Natural killer cell (primary cell): ENCODE measurements around the gene CHFR. TPM values are rescaled to one million over a fixed set of nuclear protein-coding genes. Genes with fewer than 3 reads are reported as not detected.
"Not testable (repeated sequence)": the region's sequence is repeated elsewhere in the genome, so short reads cannot be mapped to it uniquely, and the experiment has no call there.

Experiments
- ATAC-seq, 3 donors: fragments of 150-1000 bp in 2 of 3; fragments of 200-7000 bp in 1 of 3; cut with Tn5 transposase; 1 replicate in 1 of 3; 2 replicates in 2 of 3; pipeline ENCODE4 v1.10.0; 2021; ENCODE audit warnings: mild to moderate bottlenecking in 2 of 3, moderate library complexity in 2 of 3
- DNase-seq, 2 donors: peaks; one replicate each; pipeline versions ENCODE4 v3.0.0 to v3.0.0-alpha.2; 2013 to 2021; ENCODE audit warnings: mixed read lengths in 1 of 2
- H3K27ac ChIP-seq: one replicate; pipeline ENCODE4 v1.5.1; 2013; ENCODE audit warnings: mild to moderate bottlenecking, low read length
- H3K27me3 ChIP-seq: one replicate; pipeline ENCODE4 v1.6.1; 2013; ENCODE audit warnings: low read length; ENCODE audit not compliant: control insufficient read depth, insufficient read depth
- H3K36me3 ChIP-seq: one replicate; pipeline ENCODE4 v1.6.1; 2013; ENCODE audit warnings: low read length; ENCODE audit not compliant: control insufficient read depth, insufficient read depth
- H3K4me1 ChIP-seq: one replicate; pipeline ENCODE4 v1.6.1; 2013; ENCODE audit warnings: low read length; ENCODE audit not compliant: control insufficient read depth, insufficient read depth
- H3K4me3 ChIP-seq: one replicate; pipeline ENCODE4 v1.5.1; 2013; ENCODE audit warnings: low read length
- H3K9me3 ChIP-seq: one replicate; pipeline ENCODE4 v1.6.1; 2013; ENCODE audit warnings: low read length; ENCODE audit not compliant: control insufficient read depth, insufficient read depth
- H3K27ac Mint-ChIP-seq, 2 donors: one replicate each; pipeline ENCODE4 v1.8.0; 2022; ENCODE audit warnings: mild to moderate bottlenecking in 2 of 2, mixed read lengths in 2 of 2, moderate library complexity in 1 of 2
- H3K27me3 Mint-ChIP-seq, 2 donors: one replicate each; pipeline ENCODE4 v1.8.0; 2022; ENCODE audit warnings: low read depth in 2 of 2, mixed read lengths in 2 of 2
- H3K36me3 Mint-ChIP-seq: one replicate; pipeline ENCODE4 v1.8.0; 2022; ENCODE audit warnings: mixed read lengths
- H3K4me1 Mint-ChIP-seq, 2 donors: one replicate each; pipeline ENCODE4 v1.8.0; 2022; ENCODE audit warnings: mixed read lengths in 2 of 2
- H3K4me3 Mint-ChIP-seq: one replicate; pipeline ENCODE4 v1.8.0; 2022; ENCODE audit warnings: mild to moderate bottlenecking, moderate library complexity, mixed read lengths
- H3K9me3 Mint-ChIP-seq, 2 donors: one replicate each; pipeline ENCODE4 v1.8.0; 2022; ENCODE audit warnings: mixed read lengths in 2 of 2
- WGBS: methylation state at CpG from one replicate; pipeline ENCODE4 v1.1.7; 2013; ENCODE audit warnings: missing lambda C conversion rate; ENCODE audit not compliant: insufficient coverage; 5-methylcytosine and 5-hydroxymethylcytosine counted together
- intact Hi-C: fragments of 100-400 bp; cut with micrococcal nuclease; formaldehyde crosslinking; loops from one replicate; pipeline ENCODE4 v1.14.2; 2022
- total RNA-seq, 4 donors: library from RNA; stranded (reverse); fragments of 120-200 nt in 1 of 4; gene quantifications; one replicate each; pipeline versions ENCODE4 v1.2.3 to v1.2.4, GENCODE V29; 2013 to 2022
- TF ChIP-seq, protein P1 (sequence below): fragments of 200-600 bp; IDR thresholded peaks from one replicate; pipeline ENCODE4 v1.8.0; 2022; ENCODE audit warnings: antibody characterized with exemption

The CHFR gene
- total RNA-seq, 3 donors from 2014 or later (not counting 1 experiment from before 2014, with no cell fraction given): 161 to 170 (median 168) TPM

DNA sequence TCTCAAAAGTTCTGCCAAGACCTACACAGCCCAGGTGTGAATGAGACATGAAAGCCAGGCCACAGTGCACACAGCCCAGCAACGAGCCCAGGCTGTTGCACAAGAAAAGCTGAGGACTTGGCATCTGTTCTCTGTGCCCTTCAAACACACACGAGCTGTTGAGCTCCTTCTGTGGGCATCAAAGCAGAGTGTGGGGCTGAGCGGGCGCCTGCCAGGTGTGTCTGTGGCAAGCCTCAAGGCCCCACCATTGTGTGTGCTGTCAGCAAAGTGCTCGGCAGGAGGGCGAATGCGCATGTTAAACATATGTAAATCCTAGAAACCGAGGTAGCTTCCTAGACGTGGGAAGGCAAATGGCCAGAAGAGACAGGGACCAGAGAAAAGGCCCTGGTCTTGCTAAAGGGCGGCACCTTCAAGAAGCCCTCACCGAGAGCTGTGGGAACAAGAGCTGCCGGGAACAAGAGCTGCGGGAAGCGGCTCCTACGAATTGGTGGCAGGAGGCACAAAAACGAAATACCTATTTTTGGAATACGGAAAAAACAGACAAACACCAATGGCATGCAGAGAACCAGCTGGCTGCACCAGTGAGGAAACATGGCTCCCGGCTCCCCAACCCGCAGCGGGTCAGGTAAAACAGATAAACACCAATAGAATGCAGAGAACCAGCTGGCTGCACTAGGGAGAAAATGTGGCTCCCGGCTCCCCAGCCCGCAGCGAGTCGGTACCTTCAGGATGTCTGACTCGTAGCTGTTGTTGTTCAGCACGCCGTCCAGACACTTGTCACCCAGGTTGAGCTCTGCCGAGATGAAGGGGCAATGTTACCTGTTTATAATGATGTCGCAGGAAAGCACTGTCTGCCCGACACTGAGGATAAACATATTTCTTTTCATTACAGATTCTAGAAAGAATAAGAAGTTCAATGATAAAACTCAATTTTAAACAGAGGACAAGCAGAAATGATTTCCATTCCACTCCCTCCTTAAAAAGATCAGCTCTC, 39.7 kb downstream of the CHFR start:
- WGBS: 92% methylated on average over 30 of the region's 30 CpGs
- H3K36me3 ChIP-seq: peaks cover 64% of the 10 kb centered on the region
- DNase-seq: peak in 1 of 2 donors; percentile 51

DNA sequence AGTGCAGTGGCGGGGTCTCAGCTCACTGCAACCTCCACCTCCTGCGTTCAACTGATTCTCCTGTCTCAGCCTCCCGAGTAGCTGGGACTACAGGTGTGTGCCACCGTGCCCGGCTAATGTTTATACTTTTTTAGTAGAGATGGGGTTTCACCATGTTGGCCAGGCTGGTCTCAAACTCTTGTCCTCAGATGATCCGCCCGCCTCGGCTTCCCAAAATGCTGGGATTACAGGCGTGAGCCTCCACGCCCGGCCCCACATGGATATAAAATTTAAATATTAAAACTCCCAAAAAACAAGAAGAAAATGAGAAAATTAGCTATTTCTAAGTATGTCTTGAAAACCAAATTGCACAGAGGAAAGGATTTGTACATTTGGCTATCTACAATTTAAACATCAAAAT, 42.7 kb downstream of the CHFR start:
- ATAC-seq, H3K4me1 ChIP-seq, H3K4me3 Mint-ChIP-seq, H3K27me3 ChIP-seq, DNase-seq, intact Hi-C loops, H3K27ac Mint-ChIP-seq, H3K9me3 ChIP-seq, H3K27ac ChIP-seq, H3K9me3 Mint-ChIP-seq, H3K4me3 ChIP-seq, H3K4me1 Mint-ChIP-seq, H3K27me3 Mint-ChIP-seq: not testable (repeated sequence)
- H3K36me3 Mint-ChIP-seq: peaks cover 14% of the 10 kb centered on the region
- WGBS: 96% methylated on average over 8 of the region's 11 CpGs
- peaks cover 66% of the 10 kb centered on the region for H3K36me3 ChIP-seq

More for the DNA sequence above, 39.7 kb downstream of the CHFR start:
- no peaks in the 10 kb centered on the region for H3K9me3 ChIP-seq
- peaks cover 3% of the 10 kb centered on the region for H3K36me3 Mint-ChIP-seq
- no peaks in the 10 kb centered on the region for H3K4me1 ChIP-seq
- no peak for ATAC-seq
- H3K4me1 Mint-ChIP-seq: no peaks in the 10 kb centered on the region
- H3K4me3 Mint-ChIP-seq: no peak overlapping the region
- H3K27me3 Mint-ChIP-seq: no peaks in the 10 kb centered on the region
- no peaks in the 10 kb centered on the region for H3K27me3 ChIP-seq
- H3K9me3 Mint-ChIP-seq: no peaks in the 10 kb centered on the region
- no peak overlapping the region for H3K27ac ChIP-seq
- intact Hi-C loops: no loop called here
- TF ChIP-seq, protein P1, sequence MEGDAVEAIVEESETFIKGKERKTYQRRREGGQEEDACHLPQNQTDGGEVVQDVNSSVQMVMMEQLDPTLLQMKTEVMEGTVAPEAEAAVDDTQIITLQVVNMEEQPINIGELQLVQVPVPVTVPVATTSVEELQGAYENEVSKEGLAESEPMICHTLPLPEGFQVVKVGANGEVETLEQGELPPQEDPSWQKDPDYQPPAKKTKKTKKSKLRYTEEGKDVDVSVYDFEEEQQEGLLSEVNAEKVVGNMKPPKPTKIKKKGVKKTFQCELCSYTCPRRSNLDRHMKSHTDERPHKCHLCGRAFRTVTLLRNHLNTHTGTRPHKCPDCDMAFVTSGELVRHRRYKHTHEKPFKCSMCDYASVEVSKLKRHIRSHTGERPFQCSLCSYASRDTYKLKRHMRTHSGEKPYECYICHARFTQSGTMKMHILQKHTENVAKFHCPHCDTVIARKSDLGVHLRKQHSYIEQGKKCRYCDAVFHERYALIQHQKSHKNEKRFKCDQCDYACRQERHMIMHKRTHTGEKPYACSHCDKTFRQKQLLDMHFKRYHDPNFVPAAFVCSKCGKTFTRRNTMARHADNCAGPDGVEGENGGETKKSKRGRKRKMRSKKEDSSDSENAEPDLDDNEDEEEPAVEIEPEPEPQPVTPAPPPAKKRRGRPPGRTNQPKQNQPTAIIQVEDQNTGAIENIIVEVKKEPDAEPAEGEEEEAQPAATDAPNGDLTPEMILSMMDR: no peak
- H3K4me3 ChIP-seq: no peak overlapping the region
- H3K27ac Mint-ChIP-seq: no peak overlapping the region

DNA sequence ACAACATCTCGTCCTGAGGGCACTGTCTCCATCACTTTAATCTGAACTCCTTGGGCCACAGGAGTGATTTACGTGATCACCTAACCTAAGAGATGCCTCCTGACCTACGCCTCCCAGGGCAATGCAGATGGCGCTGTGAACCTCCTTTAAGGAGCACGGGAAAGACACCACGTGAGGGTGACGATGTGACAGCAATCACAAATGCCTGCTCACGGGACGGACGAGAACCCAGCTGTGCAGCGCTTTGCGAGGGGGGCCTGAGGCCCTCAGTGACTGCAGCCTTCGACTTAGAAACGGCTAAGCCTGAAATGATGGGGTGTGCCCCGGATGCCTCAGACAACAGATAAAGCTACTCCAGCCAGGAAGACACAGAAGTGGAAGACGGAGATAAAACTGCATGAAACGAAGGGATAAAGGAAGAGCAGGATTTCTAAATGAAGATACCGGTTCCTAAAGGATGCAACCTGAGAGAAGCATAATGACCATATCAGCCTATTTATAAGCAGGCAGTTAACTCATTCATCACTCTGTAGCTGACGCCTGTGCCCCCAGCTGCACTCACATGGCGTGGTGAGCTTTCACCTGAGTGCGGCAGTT, 44.9 kb downstream of the CHFR start:
- peaks cover 56% of the 10 kb centered on the region for H3K36me3 ChIP-seq
- no peak overlapping the region for H3K4me3 ChIP-seq
- 96% methylated on average over 21 of the region's 21 CpGs for WGBS
- Mint-ChIP-seq H3K4me1 (peaks cover 0 to 5% of the 10 kb centered on the region in 2 donors), H3K27me3 (no peaks in the 10 kb centered on the region), H3K4me3 (no peak overlapping the region), H3K27ac (no peak overlapping the region), H3K9me3 (no peaks in the 10 kb centered on the region), H3K36me3 (peaks cover 14% of the 10 kb centered on the region)
- no peak for DNase-seq
- H3K27me3 ChIP-seq: no peaks in the 10 kb centered on the region
- no peak for ATAC-seq
- TF ChIP-seq, protein P1: no peak
- intact Hi-C loops: no loop called here
- no peak overlapping the region for H3K27ac ChIP-seq
- no peaks in the 10 kb centered on the region for H3K9me3 ChIP-seq
- no peaks in the 10 kb centered on the region for H3K4me1 ChIP-seq

DNA sequence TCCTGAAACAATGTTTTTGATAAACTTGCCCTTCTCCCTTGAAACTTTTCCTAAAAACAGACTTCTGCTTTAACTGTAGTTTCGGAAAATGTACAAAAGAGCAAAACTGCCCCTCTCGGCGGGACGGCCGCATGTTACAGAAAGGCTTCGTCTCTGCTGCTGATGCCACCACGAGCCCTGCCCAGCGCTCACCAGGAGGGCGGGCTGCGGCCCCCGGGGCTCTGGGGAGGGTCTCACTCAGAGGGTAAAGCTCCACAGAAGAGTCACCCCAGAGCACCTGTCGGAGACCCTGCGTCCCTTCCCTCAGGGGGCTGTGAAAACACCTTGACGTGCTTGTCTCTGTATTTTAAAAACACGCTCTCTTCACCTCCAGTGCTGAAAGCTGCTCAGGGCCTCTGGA, 46.3 kb downstream of the CHFR start:
- Histone ChIP-seq H3K9me3 (no peaks in the 10 kb centered on the region), H3K27ac (no peak overlapping the region), H3K4me3 (no peak overlapping the region), H3K27me3 (no peaks in the 10 kb centered on the region), H3K36me3 (peaks cover 45% of the 10 kb centered on the region), H3K4me1 (no peaks in the 10 kb centered on the region)
- H3K36me3 Mint-ChIP-seq: peaks cover 14% of the 10 kb centered on the region
- H3K27me3 Mint-ChIP-seq: no peaks in the 10 kb centered on the region
- no peaks in the 10 kb centered on the region for H3K9me3 Mint-ChIP-seq
- intact Hi-C loops: no loop called here
- ATAC-seq (no peak), DNase-seq (no peak)
- TF ChIP-seq, protein P1: no peak
- no peak overlapping the region for H3K27ac Mint-ChIP-seq
- H3K4me1 Mint-ChIP-seq: peaks cover 0 to 10% of the 10 kb centered on the region in 2 donors
- no peak overlapping the region for H3K4me3 Mint-ChIP-seq
- 96% methylated on average over 15 of the region's 15 CpGs for WGBS
